ENCODE results near the gene KIF9.

GRCh38 chr3:47247131-47248064 is 35.2 kb downstream of the KIF9 start:
- TF ChIP-seq, protein P1, sequence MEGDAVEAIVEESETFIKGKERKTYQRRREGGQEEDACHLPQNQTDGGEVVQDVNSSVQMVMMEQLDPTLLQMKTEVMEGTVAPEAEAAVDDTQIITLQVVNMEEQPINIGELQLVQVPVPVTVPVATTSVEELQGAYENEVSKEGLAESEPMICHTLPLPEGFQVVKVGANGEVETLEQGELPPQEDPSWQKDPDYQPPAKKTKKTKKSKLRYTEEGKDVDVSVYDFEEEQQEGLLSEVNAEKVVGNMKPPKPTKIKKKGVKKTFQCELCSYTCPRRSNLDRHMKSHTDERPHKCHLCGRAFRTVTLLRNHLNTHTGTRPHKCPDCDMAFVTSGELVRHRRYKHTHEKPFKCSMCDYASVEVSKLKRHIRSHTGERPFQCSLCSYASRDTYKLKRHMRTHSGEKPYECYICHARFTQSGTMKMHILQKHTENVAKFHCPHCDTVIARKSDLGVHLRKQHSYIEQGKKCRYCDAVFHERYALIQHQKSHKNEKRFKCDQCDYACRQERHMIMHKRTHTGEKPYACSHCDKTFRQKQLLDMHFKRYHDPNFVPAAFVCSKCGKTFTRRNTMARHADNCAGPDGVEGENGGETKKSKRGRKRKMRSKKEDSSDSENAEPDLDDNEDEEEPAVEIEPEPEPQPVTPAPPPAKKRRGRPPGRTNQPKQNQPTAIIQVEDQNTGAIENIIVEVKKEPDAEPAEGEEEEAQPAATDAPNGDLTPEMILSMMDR (IDR thresholded peaks at IDR 0.05; ENCODE audit: poor library complexity, severe bottlenecking), result no peak
- TF ChIP-seq SMC3 (conservative IDR thresholded peaks at IDR 0.05; ENCODE audit: poor library complexity), result no peak
- no peak for TF ChIP-seq EZH2 (IDR thresholded peaks at IDR 0.05; ENCODE audit: borderline replicate concordance, insufficient read depth, low read length, poor library complexity, severe bottlenecking)
- no peak for TF ChIP-seq POLR2AphosphoS5 (IDR thresholded peaks at IDR 0.05)
- TF ChIP-seq, protein P2, sequence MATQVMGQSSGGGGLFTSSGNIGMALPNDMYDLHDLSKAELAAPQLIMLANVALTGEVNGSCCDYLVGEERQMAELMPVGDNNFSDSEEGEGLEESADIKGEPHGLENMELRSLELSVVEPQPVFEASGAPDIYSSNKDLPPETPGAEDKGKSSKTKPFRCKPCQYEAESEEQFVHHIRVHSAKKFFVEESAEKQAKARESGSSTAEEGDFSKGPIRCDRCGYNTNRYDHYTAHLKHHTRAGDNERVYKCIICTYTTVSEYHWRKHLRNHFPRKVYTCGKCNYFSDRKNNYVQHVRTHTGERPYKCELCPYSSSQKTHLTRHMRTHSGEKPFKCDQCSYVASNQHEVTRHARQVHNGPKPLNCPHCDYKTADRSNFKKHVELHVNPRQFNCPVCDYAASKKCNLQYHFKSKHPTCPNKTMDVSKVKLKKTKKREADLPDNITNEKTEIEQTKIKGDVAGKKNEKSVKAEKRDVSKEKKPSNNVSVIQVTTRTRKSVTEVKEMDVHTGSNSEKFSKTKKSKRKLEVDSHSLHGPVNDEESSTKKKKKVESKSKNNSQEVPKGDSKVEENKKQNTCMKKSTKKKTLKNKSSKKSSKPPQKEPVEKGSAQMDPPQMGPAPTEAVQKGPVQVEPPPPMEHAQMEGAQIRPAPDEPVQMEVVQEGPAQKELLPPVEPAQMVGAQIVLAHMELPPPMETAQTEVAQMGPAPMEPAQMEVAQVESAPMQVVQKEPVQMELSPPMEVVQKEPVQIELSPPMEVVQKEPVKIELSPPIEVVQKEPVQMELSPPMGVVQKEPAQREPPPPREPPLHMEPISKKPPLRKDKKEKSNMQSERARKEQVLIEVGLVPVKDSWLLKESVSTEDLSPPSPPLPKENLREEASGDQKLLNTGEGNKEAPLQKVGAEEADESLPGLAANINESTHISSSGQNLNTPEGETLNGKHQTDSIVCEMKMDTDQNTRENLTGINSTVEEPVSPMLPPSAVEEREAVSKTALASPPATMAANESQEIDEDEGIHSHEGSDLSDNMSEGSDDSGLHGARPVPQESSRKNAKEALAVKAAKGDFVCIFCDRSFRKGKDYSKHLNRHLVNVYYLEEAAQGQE (IDR thresholded peaks at IDR 0.05; ENCODE audit: borderline replicate concordance), result no peak
